GM23248 (cell line): ENCODE results near the gene OPN1MW. TPM values are rescaled to one million over a fixed set of nuclear protein-coding genes. Genes with fewer than 3 reads are reported as not detected.
"Not testable (repeated sequence)": the region's sequence is repeated elsewhere in the genome, so short reads cannot be mapped to it uniquely, and the experiment has no call there.

Experiments used
- DNase-seq: peaks from one replicate; pipeline ENCODE4 v3.0.0-alpha.2; 2015
- H2AFZ ChIP-seq: fragments of 200-600 bp; sonication (generic); 2 replicates; pipeline ENCODE4 v1.6.1; 2016; ENCODE audit warnings: antibody characterized with exemption
- H3F3A ChIP-seq: fragments of 200-600 bp; sonication (generic); 2 replicates; pipeline ENCODE4 v1.6.1; 2016; ENCODE audit warnings: mild to moderate bottlenecking, antibody characterized with exemption, mixed run types; ENCODE audit not compliant: insufficient read depth
- H3K27ac ChIP-seq: fragments of 200-600 bp; sonication (generic); 2 replicates; pipeline ENCODE4 v1.5.1; 2016; ENCODE audit warnings: mild to moderate bottlenecking
- H3K27me3 ChIP-seq: fragments of 200-600 bp; sonication (generic); replicated peaks from 2 replicates; pipeline ENCODE4 v1.6.1; 2016; ENCODE audit warnings: mild to moderate bottlenecking; ENCODE audit not compliant: insufficient read depth
- H3K36me3 ChIP-seq: fragments of 200-600 bp; sonication (generic); 2 replicates; pipeline ENCODE4 v1.6.1; 2016; ENCODE audit warnings: low read depth, mild to moderate bottlenecking
- H3K4me1 ChIP-seq: fragments of 200-600 bp; sonication (generic); 2 replicates; pipeline ENCODE4 v1.6.1; 2016; ENCODE audit warnings: mild to moderate bottlenecking; ENCODE audit not compliant: insufficient read depth
- H3K4me2 ChIP-seq: fragments of 200-600 bp; sonication (generic); one replicate; pipeline ENCODE4 v1.6.1; 2016; ENCODE audit warnings: mild to moderate bottlenecking; ENCODE audit not compliant: unreplicated experiment
- H3K4me3 ChIP-seq: fragments of 200-600 bp; sonication (generic); 2 replicates; pipeline ENCODE4 v1.5.1; 2016; ENCODE audit warnings: mild to moderate bottlenecking
- H3K79me2 ChIP-seq: fragments of 200-600 bp; sonication (generic); 2 replicates; pipeline ENCODE4 v1.6.1; 2016; ENCODE audit warnings: mild to moderate bottlenecking; ENCODE audit not compliant: insufficient read depth
- H3K9ac ChIP-seq: fragments of 200-600 bp; sonication (generic); 2 replicates; pipeline ENCODE4 v1.6.1; 2016; ENCODE audit warnings: mild to moderate bottlenecking
- H3K9me2 ChIP-seq: fragments of 200-600 bp; sonication (generic); 2 replicates; pipeline ENCODE4 v1.6.1; 2016; ENCODE audit warnings: mixed run types, mild to moderate bottlenecking, moderate library complexity; ENCODE audit not compliant: insufficient read depth
- H3K9me3 ChIP-seq: fragments of 200-600 bp; sonication (generic); one replicate; pipeline ENCODE4 v1.6.1; 2017; ENCODE audit warnings: low read depth
- H4K20me1 ChIP-seq: fragments of 200-600 bp; sonication (generic); 2 replicates; pipeline ENCODE4 v1.6.0; 2016; ENCODE audit not compliant: insufficient read depth
- EZH2 ChIP-seq: fragments of 200-600 bp; sonication (generic); IDR thresholded peaks from 2 replicates; pipeline ENCODE4 v1.6.1; 2018; ENCODE audit warnings: antibody characterized with exemption, mild to moderate bottlenecking; ENCODE audit not compliant: insufficient read depth, poor library complexity, severe bottlenecking
- EZH2phosphoT487 ChIP-seq: fragments of 200-600 bp; sonication (generic); IDR thresholded peaks from 2 replicates; pipeline ENCODE4 v1.6.1; 2018; ENCODE audit warnings: antibody characterized with exemption, moderate library complexity, mild to moderate bottlenecking, low read depth; ENCODE audit not compliant: insufficient read depth
- WGBS, 2 experiments: methylation state at CpG; one replicate each; pipeline ENCODE4 v1.1.6; 2015 to 2017; ENCODE audit warnings: low lambda C conversion rate in 2 of 2, low coverage in 1 of 2; ENCODE audit errors: missing lambda C conversion rate in 2 of 2; 5-methylcytosine and 5-hydroxymethylcytosine counted together
- in situ Hi-C: fragments of 300-500 bp; cut with MboI; formaldehyde crosslinking; loops from 2 replicates; pipeline ENCODE4 v1.15.0; 2020
- polyA plus RNA-seq: library from polyadenylated mRNA; unstranded; fragments of >200 nt; fragmentation: Nextera tagmentation; extraction: Ambion mirVana; gene quantifications from 2 replicates; pipeline ENCODE4 v1.2.1, GENCODE V29; 2016
- total RNA-seq: library from RNA; depleted of rRNA; stranded (reverse); fragments of >200 nt; shearing (Covaris generic); gene quantifications from 2 replicates; pipeline ENCODE4 v1.2.3, GENCODE V29; 2014

OPN1MW gene
- total and polyA plus RNA-seq, 2 experiments from 2014 or later, result not detected

DNA sequence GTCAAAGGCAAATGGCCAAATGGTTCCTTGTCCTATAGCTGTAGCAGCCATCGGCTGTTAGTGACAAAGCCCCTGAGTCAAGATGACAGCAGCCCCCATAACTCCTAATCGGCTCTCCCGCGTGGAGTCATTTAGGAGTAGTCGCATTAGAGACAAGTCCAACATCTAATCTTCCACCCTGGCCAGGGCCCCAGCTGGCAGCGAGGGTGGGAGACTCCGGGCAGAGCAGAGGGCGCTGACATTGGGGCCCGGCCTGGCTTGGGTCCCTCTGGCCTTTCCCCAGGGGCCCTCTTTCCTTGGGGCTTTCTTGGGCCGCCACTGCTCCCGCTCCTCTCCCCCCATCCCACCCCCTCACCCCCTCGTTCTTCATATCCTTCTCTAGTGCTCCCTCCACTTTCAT lies 42.2 kb upstream of the OPN1MW start:
- Histone ChIP-seq H3K79me2 (no peaks in the 10 kb centered on the region), H3K4me2 (no peak overlapping the region), H3K36me3 (no peaks in the 10 kb centered on the region), H2AFZ (no peak overlapping the region), H3F3A (no peaks in the 10 kb centered on the region), H3K4me3 (no peak overlapping the region), H3K4me1 (no peaks in the 10 kb centered on the region), H3K9me2 (no peaks in the 10 kb centered on the region), H4K20me1 (no peaks in the 10 kb centered on the region), H3K27ac (no peak overlapping the region), H3K27me3 (no peaks in the 10 kb centered on the region), H3K9me3 (no peaks in the 10 kb centered on the region), H3K9ac (no peak overlapping the region)
- TF ChIP-seq EZH2 (no peak), EZH2phosphoT487 (no peak)
- no peak for DNase-seq
- WGBS, 2 experiments, result 71 to 75% methylated on average over 5 to 12 of the region's 12 CpGs
- in situ Hi-C loops, result no loop called here

DNA sequence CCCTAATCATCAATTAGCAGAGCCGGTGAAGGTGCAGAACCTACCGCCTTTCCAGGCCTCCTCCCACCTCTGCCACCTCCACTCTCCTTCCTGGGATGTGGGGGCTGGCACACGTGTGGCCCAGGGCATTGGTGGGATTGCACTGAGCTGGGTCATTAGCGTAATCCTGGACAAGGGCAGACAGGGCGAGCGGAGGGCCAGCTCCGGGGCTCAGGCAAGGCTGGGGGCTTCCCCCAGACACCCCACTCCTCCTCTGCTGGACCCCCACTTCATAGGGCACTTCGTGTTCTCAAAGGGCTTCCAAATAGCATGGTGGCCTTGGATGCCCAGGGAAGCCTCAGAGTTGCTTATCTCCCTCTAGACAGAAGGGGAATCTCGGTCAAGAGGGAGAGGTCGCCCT lies 41.7 kb upstream of the OPN1MW start:
- H3K79me2 ChIP-seq, result no peaks in the 10 kb centered on the region
- WGBS, 2 experiments, result 62 to 81% methylated on average over 5 to 10 of the region's 10 CpGs
- DNase-seq, result no peak
- no peaks in the 10 kb centered on the region for H3K9me3 ChIP-seq
- no peaks in the 10 kb centered on the region for H3K27me3 ChIP-seq
- no peak overlapping the region for H3K9ac ChIP-seq
- no peak overlapping the region for H3K4me3 ChIP-seq
- H3F3A ChIP-seq, result no peaks in the 10 kb centered on the region
- in situ Hi-C loops, result no loop called here
- no peak overlapping the region for H2AFZ ChIP-seq
- no peak overlapping the region for H3K27ac ChIP-seq
- H4K20me1 ChIP-seq, result no peaks in the 10 kb centered on the region
- no peak overlapping the region for H3K4me2 ChIP-seq
- H3K9me2 ChIP-seq, result no peaks in the 10 kb centered on the region
- no peaks in the 10 kb centered on the region for H3K4me1 ChIP-seq
- H3K36me3 ChIP-seq, result no peaks in the 10 kb centered on the region
- TF ChIP-seq EZH2, result no peak
- no peak for TF ChIP-seq EZH2phosphoT487

DNA sequence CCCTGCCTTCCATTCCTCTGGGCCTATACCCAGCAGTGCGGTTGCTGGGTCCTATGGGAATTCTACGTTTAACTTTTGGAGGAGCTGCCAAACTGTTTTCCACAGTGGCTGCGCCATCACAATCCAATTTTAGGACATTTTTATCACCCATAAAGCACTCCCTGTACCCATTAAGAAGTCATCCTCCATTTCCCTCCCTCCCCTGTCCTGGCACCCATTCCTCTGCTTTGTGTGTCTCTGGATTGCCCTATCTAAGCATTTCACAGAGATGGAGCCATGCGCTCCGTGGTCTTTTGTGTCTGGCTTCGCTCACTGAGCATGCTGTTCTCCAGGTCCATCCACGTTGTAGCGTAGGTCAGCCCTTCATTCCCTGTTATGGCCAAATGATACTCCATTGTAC lies 40.0 kb upstream of the OPN1MW start:
- Histone ChIP-seq H3K79me2 (no peaks in the 10 kb centered on the region), H3K36me3 (no peaks in the 10 kb centered on the region), H3K4me1 (no peaks in the 10 kb centered on the region), H3K27ac (no peak overlapping the region), H3K4me3 (no peak overlapping the region), H3K9me2 (no peaks in the 10 kb centered on the region), H3K27me3 (no peaks in the 10 kb centered on the region), H3K9ac (no peak overlapping the region), H4K20me1 (no peaks in the 10 kb centered on the region), H3K9me3 (no peaks in the 10 kb centered on the region), H3F3A (no peaks in the 10 kb centered on the region), H3K4me2 (no peak overlapping the region), H2AFZ (no peak overlapping the region)
- in situ Hi-C loops, result no loop called here
- 86 to 93% methylated on average over 7 to 8 of the region's 8 CpGs for WGBS, 2 experiments
- DNase-seq, result no peak
- TF ChIP-seq EZH2phosphoT487 (no peak), EZH2 (no peak)

DNA sequence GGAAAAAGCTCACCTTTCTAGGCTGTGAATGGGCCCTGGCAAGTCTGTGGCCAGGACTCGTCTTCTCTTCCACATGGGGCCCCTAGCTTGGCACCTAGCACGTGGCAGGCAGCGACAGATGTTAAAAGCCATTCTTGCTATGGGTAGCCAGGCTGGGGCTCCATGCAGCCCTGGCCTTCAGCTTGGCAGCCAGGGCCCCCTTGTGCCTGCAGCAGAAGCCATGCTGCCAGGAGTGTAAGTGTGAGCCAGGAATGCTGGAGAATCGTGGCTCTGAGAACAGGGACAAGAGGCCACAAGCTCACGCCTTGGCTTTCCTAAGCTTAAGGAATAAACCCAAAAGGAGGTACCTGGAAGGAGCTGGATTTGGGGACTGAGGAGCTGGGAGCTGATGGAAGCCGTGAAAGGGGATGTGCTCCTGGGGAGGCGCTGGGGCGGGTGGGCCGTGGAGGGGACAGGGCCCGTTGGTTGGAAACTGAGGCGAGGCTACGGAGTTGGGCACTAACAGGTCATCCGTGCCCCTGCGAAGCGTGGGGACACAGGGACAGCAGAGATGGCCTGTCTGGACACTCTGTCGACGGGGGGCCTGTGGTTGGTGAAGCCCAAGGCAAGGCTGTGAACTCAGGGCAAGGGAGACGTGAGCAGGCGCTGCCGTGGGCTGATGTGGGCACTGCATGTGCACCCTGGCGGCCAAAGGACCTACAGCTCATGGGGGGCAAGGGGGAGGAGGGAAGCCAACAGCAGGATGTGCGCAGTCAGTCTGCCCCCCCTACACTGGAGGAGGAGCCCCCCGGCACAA lies 39.2 kb upstream of the OPN1MW start:
- no peak for DNase-seq
- H3K27me3 ChIP-seq, result no peaks in the 10 kb centered on the region
- H3F3A ChIP-seq, result no peaks in the 10 kb centered on the region

DNA sequence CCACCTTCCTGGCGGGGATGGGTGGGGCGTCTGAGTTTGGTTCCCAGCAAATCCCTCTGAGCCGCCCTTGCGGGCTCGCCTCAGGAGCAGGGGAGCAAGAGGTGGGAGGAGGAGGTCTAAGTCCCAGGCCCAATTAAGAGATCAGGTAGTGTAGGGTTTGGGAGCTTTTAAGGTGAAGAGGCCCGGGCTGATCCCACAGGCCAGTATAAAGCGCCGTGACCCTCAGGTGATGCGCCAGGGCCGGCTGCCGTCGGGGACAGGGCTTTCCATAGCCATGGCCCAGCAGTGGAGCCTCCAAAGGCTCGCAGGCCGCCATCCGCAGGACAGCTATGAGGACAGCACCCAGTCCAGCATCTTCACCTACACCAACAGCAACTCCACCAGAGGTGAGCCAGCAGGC lies 38.4 kb upstream of the OPN1MW start, which contains the start of gene OPN1LW:
Gene OPN1LW (plus strand): TSS at position 234 of the 400 bp plus-strand sequence. CDS start 41 bp downstream, at position 275.
- WGBS, 2 experiments, result 80 to 82% methylated on average over 6 to 7 of the region's 15 CpGs
- DNase-seq, H3K9me2 ChIP-seq, H3K4me1 ChIP-seq, H3K9me3 ChIP-seq, H3F3A ChIP-seq, H3K9ac ChIP-seq, H3K36me3 ChIP-seq, in situ Hi-C loops, H4K20me1 ChIP-seq, H3K4me2 ChIP-seq, H3K27me3 ChIP-seq, H2AFZ ChIP-seq, H3K4me3 ChIP-seq, H3K27ac ChIP-seq, H3K79me2 ChIP-seq: not testable (repeated sequence)

More for the DNA sequence above, 39.2 kb upstream of the OPN1MW start:
- Histone ChIP-seq H3K79me2 (no peaks in the 10 kb centered on the region), H3K9me3 (no peaks in the 10 kb centered on the region), H3K36me3 (no peaks in the 10 kb centered on the region), H3K27ac (no peak overlapping the region), H4K20me1 (no peaks in the 10 kb centered on the region), H3K4me3 (no peak overlapping the region), H3K4me1 (no peaks in the 10 kb centered on the region), H3K9me2 (no peaks in the 10 kb centered on the region), H2AFZ (no peak overlapping the region), H3K9ac (no peak overlapping the region), H3K4me2 (no peak overlapping the region)
- 62% methylated on average over 5 to 17 of the region's 23 CpGs for WGBS, 2 experiments
- in situ Hi-C loops, result no loop called here
- TF ChIP-seq EZH2, result no peak
- TF ChIP-seq EZH2phosphoT487, result no peak

DNA sequence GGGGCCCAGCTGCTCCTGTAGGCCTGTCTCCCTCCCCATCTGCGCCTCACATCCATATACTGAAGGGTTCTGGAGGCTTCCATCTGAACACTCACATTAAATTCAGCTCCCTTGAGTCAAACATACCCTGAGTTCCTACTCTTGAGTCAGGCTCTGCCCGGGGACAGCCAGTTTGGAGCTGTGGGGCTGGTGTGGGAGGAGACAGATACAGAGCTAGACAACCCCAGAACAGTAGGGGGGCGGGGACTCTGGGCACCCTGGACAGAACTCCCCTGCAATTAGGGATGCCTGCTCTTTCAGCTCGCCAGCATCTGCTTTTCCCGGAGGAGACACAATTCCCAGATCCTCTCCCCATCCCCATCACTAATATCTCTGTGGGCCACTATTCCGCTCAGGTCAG lies 31.4 kb upstream of the OPN1MW start:
- H3K4me1 ChIP-seq, H2AFZ ChIP-seq, H4K20me1 ChIP-seq, DNase-seq, H3K9ac ChIP-seq, H3K36me3 ChIP-seq, H3K4me2 ChIP-seq, in situ Hi-C loops, H3K4me3 ChIP-seq, H3K27ac ChIP-seq, H3K79me2 ChIP-seq, H3K27me3 ChIP-seq, H3K9me3 ChIP-seq, H3F3A ChIP-seq, H3K9me2 ChIP-seq: not testable (repeated sequence)
- WGBS, 2 experiments, result 88 to 100% methylated on average over 1 of the region's 6 CpGs

DNA sequence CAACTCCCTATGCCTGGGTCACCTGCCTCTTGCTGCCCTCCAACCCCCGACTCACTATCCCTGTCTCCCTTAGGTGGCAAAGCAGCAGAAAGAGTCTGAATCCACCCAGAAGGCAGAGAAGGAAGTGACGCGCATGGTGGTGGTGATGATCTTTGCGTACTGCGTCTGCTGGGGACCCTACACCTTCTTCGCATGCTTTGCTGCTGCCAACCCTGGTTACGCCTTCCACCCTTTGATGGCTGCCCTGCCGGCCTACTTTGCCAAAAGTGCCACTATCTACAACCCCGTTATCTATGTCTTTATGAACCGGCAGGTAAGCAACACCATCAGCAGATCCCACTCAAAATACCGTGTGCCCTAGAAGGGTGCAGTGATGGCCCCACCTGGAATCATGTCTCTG lies 26.2 kb upstream of the OPN1MW start:
- in situ Hi-C loops, H3K9me2 ChIP-seq: not testable (repeated sequence)

More for the DNA sequence above, 26.2 kb upstream of the OPN1MW start:
- H3K27ac ChIP-seq, H3K4me1 ChIP-seq, H4K20me1 ChIP-seq, H3K9me3 ChIP-seq, H2AFZ ChIP-seq, DNase-seq, H3K27me3 ChIP-seq, H3K4me3 ChIP-seq, H3K9ac ChIP-seq, H3K4me2 ChIP-seq, H3F3A ChIP-seq, H3K36me3 ChIP-seq, H3K79me2 ChIP-seq: not testable (repeated sequence)
- 95 to 97% methylated on average over 6 to 10 of the region's 11 CpGs for WGBS, 2 experiments
